ENCODE measurements around the gene THAP4.

Gene THAP4

GRCh38 chr2:241561832-241562231 lies 75.1 kb downstream of the THAP4 start:
- no peak for DNase-seq

GRCh38 chr2:241560883-241561474 lies 76.0 kb downstream of the THAP4 start:
- DNase-seq = no peak

- DNase-seq = no peak
These were observed 76.6 kb downstream of the THAP4 start for GRCh38 chr2:241560162-241560882.

- no peak for DNase-seq
These were observed 77.4 kb downstream of the THAP4 start for GRCh38 chr2:241559323-241560161.

- DNase-seq = no peak
These were observed 78.2 kb downstream of the THAP4 start, which contains the start of gene BOK for GRCh38 chr2:241558532-241559322. BOK (plus strand) TSS chr2:241558745; CDS start chr2:241559484, 739 bp downstream.

GRCh38 chr2:241556746-241557145 lies 80.2 kb downstream of the THAP4 start:
- DNase-seq = no peak

- DNase-seq = no peak
These were observed 81.2 kb downstream of the THAP4 start for GRCh38 chr2:241555711-241556110.

- no peak for DNase-seq
These were observed 82.2 kb downstream of the THAP4 start for GRCh38 chr2:241554610-241555322.

- no peak for DNase-seq
These were observed 83.0 kb downstream of the THAP4 start for GRCh38 chr2:241553981-241554380.

GRCh38 chr2:241553512-241553830 lies 83.5 kb downstream of the THAP4 start:
- DNase-seq = no peak

- DNase-seq = no peak
These were observed 84.8 kb downstream of the THAP4 start for GRCh38 chr2:241551998-241552737.

- no peak for DNase-seq
These were observed 85.4 kb downstream of the THAP4 start for GRCh38 chr2:241551599-241551997.

- no peak for DNase-seq
These were observed 86.1 kb downstream of the THAP4 start for GRCh38 chr2:241550616-241551580.

GRCh38 chr2:241548451-241548835 lies 88.5 kb downstream of the THAP4 start:
- no peak for DNase-seq

GRCh38 chr2:241547781-241548450 lies 89.0 kb downstream of the THAP4 start:
- DNase-seq = no peak

GRCh38 chr2:241546771-241547498 lies 90.0 kb downstream of the THAP4 start:
- no peak for DNase-seq

- DNase-seq = no peak
These were observed 91.2 kb downstream of the THAP4 start for GRCh38 chr2:241545523-241546473.

GRCh38 chr2:241545106-241545505 lies 91.9 kb downstream of the THAP4 start:
- no peak for DNase-seq

Data from CD4-positive, alpha-beta T cell treated with Interleukin-21 for 1 hour (primary cell).